ENCODE measurements around the gene TNNI2. TPM values are rescaled to one million over a fixed set of nuclear protein-coding genes. Genes with fewer than 3 reads are reported as not detected.

TNNI2 gene
- total RNA-seq, 2 experiments from 2014 or later: 2.5 to 14.3 TPM

- TF ChIP-seq CTCF (conservative IDR thresholded peaks at IDR 0.05; ENCODE audit: low read length): no peak
- Histone ChIP-seq H4K20me1 (ENCODE audit: insufficient read depth, low read length) (no peaks in the 10 kb centered on the region), H3K79me2 (ENCODE audit: insufficient read depth, low read depth, low read length) (no peaks in the 10 kb centered on the region), H3K4me2 (ENCODE audit: low read length) (no peak overlapping the region), H3K4me1 (ENCODE audit: insufficient read depth, low read length, poor library complexity, severe bottlenecking) (peaks cover 13% of the 10 kb centered on the region), H2AFZ (ENCODE audit: low read length) (no peak overlapping the region), H3K36me3 (ENCODE audit: insufficient read depth, low read length) (no peaks in the 10 kb centered on the region), H3K9me2 (ENCODE audit: insufficient read depth, low read length) (no peaks in the 10 kb centered on the region), H3K9me3 (ENCODE audit: low read length) (no peaks in the 10 kb centered on the region), H3K4me3 (ENCODE audit: low read depth, low read length, poor library complexity, severe bottlenecking) (no peak overlapping the region), H3K27ac (ENCODE audit: low read depth, low read length, poor library complexity, severe bottlenecking) (no peak overlapping the region)
- no peak for DNase-seq (ENCODE audit: low spot score)
- BruUV-seq (replicated peaks): no TSS peak
- CTCF ChIA-PET (ENCODE audit: unreplicated experiment): interaction anchor here (1.8 kb wide), 1 partner anchor 140 kb away, joined by 27 read pairs; no protein-coding TSS in a partner anchor
- intact Hi-C loops (cut with micrococcal nuclease; ENCODE audit: unreplicated experiment): no loop called here
- POLR2A ChIA-PET: interaction anchor here (0.6 kb wide), 1 partner anchor 80 kb away, joined by 4 read pairs; no protein-coding TSS in a partner anchor
Observed at GRCh38 chr11:1834062-1834610, 4.6 kb upstream of the TNNI2 start.

GRCh38 chr11:1834779-1835670, 3.8 kb upstream of the TNNI2 start, which contains the start of gene SYT8:
Gene SYT8, plus strand, starts transcription at chr11:1834990. Its CDS starts 116 bp downstream, at chr11:1835106.
- no peak within 1 kb of the TSS for H2AFZ ChIP-seq (ENCODE audit: low read length)
- CTCF ChIA-PET (ENCODE audit: unreplicated experiment): no interaction called here
- intact Hi-C loops (cut with micrococcal nuclease; ENCODE audit: unreplicated experiment): no loop called here
- no TSS peak for BruUV-seq (replicated peaks)
- H3K4me2 ChIP-seq (ENCODE audit: low read length): no peak within 1 kb of the TSS
- no peak for DNase-seq (ENCODE audit: low spot score)
- H3K4me3 ChIP-seq (ENCODE audit: low read depth, low read length, poor library complexity, severe bottlenecking): no peak within 1 kb of the TSS
- no peaks in the 10 kb centered on the region for H3K36me3 ChIP-seq (ENCODE audit: insufficient read depth, low read length)
- POLR2A ChIA-PET: interaction anchor here (0.6 kb wide), 1 partner anchor 78 kb away, joined by 3 read pairs; no protein-coding TSS in a partner anchor
- TF ChIP-seq CTCF (conservative IDR thresholded peaks at IDR 0.05; ENCODE audit: low read length) (no peak), EZH2phosphoT487 (IDR thresholded peaks at IDR 0.05; ENCODE audit: borderline replicate concordance, low read depth, low read length) (no peak)
- no peaks in the 10 kb centered on the region for H3K9me2 ChIP-seq (ENCODE audit: insufficient read depth, low read length)
- no peaks in the 10 kb centered on the region for H3K9me3 ChIP-seq (ENCODE audit: low read length)
- no peak within 1 kb of the TSS for H3K27ac ChIP-seq (ENCODE audit: low read depth, low read length, poor library complexity, severe bottlenecking)
- no peaks in the 10 kb centered on the region for H3K79me2 ChIP-seq (ENCODE audit: insufficient read depth, low read depth, low read length)
- H3K4me1 ChIP-seq (ENCODE audit: insufficient read depth, low read length, poor library complexity, severe bottlenecking): peaks cover 22% of the 10 kb centered on the region
- H4K20me1 ChIP-seq (ENCODE audit: insufficient read depth, low read length): no peaks in the 10 kb centered on the region

GRCh38 chr11:1835671-1836010, 3.1 kb upstream of the TNNI2 start:
- POLR2A ChIA-PET: no interaction called here
- Histone ChIP-seq H3K27ac (ENCODE audit: low read depth, low read length, poor library complexity, severe bottlenecking) (no peak overlapping the region), H3K36me3 (ENCODE audit: insufficient read depth, low read length) (no peaks in the 10 kb centered on the region), H3K79me2 (ENCODE audit: insufficient read depth, low read depth, low read length) (no peaks in the 10 kb centered on the region), H3K4me1 (ENCODE audit: insufficient read depth, low read length, poor library complexity, severe bottlenecking) (peaks cover 28% of the 10 kb centered on the region), H4K20me1 (ENCODE audit: insufficient read depth, low read length) (no peaks in the 10 kb centered on the region), H2AFZ (ENCODE audit: low read length) (no peak overlapping the region), H3K9me3 (ENCODE audit: low read length) (no peaks in the 10 kb centered on the region), H3K4me2 (ENCODE audit: low read length) (no peak overlapping the region), H3K9me2 (ENCODE audit: insufficient read depth, low read length) (no peaks in the 10 kb centered on the region), H3K4me3 (ENCODE audit: low read depth, low read length, poor library complexity, severe bottlenecking) (no peak overlapping the region)
- no peak for DNase-seq (ENCODE audit: low spot score)
- TF ChIP-seq CTCF (conservative IDR thresholded peaks at IDR 0.05; ENCODE audit: low read length) (no peak), EZH2phosphoT487 (IDR thresholded peaks at IDR 0.05; ENCODE audit: borderline replicate concordance, low read depth, low read length) (no peak)
- CTCF ChIA-PET (ENCODE audit: unreplicated experiment): no interaction called here
- intact Hi-C loops (cut with micrococcal nuclease; ENCODE audit: unreplicated experiment): no loop called here
- BruUV-seq (replicated peaks): no TSS peak

Measured in OCI-LY7 (cell line).